GM12892 (cell line): Measurements from ENCODE around the gene TPSAB1.
"Not testable (repeated sequence)": the region's sequence is repeated elsewhere in the genome, so short reads cannot be mapped to it uniquely, and the experiment has no call there.

ENCODE experiments used
- POLR2A ChIP-seq: IDR thresholded peaks from 2 replicates; pipeline ENCODE4 v1.6.1; 2011; ENCODE audit warnings: low read depth, low read length, control low read depth
- POLR2AphosphoS5 ChIP-seq: IDR thresholded peaks from 2 replicates; pipeline ENCODE4 v1.6.1; 2011; ENCODE audit warnings: low read depth, low read length, control low read depth
- TAF1 ChIP-seq: IDR thresholded peaks from 2 replicates; pipeline ENCODE4 v1.6.1; 2011; ENCODE audit warnings: low read depth, mild to moderate bottlenecking, control low read depth, low read length, borderline replicate concordance

DNA sequence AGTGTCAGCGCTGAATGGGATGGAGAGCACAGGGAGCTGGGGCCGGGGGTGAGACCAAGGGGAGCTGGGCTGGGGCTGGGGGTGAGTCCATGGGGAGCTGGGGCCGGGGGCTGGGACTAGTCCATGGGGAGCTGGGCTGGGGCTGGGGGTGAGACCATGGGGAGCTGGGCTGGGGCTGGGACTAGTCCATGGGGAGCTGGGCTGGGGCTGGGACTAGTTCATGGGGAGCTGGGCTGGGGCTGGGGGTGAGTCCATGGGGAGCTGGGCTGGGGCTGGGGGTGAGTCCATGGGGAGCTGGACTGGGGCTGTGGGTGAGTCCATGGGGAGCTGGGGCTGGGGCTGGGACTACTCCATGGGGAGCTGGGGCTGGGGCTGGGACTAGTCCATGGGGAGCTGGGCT lies 14.3 kb downstream of the TPSAB1 start:
- not testable (repeated sequence) for TF ChIP-seq POLR2A, POLR2AphosphoS5, TAF1
